Activated CD4-positive, alpha-beta T cell treated with anti-CD3 and anti-CD28 coated beads for 4 hours (primary cell): ENCODE measurements around the gene PDLIM3.

Experiments
- DNase-seq, 2 donors: peaks; one replicate each; pipeline ENCODE4 v3.0.0-alpha.2; 2020

Gene PDLIM3

GRCh38 chr4:185467991-185468390 is 67.3 kb downstream of the PDLIM3 start:
- DNase-seq = no peak

- DNase-seq = no peak
These were observed 68.2 kb downstream of the PDLIM3 start for GRCh38 chr4:185467101-185467500.

GRCh38 chr4:185465707-185466106 is 69.6 kb downstream of the PDLIM3 start:
- DNase-seq = no peak

GRCh38 chr4:185464887-185465286 is 70.4 kb downstream of the PDLIM3 start:
- no peak for DNase-seq

- DNase-seq = no peak
These were observed 71.1 kb downstream of the PDLIM3 start for GRCh38 chr4:185464183-185464582.

GRCh38 chr4:185463541-185463940 is 71.8 kb downstream of the PDLIM3 start:
- no peak for DNase-seq

- DNase-seq = no peak
These were observed 73.7 kb downstream of the PDLIM3 start for GRCh38 chr4:185461565-185461964.

GRCh38 chr4:185457136-185457535 is 78.2 kb downstream of the PDLIM3 start:
- DNase-seq = no peak

- no peak for DNase-seq
These were observed 79.2 kb downstream of the PDLIM3 start for GRCh38 chr4:185456131-185456530.
